Heart right ventricle (tissue), 16 donors: ENCODE measurements around the gene DNAJC4. TPM values are rescaled to one million over a fixed set of nuclear protein-coding genes. Genes with fewer than 3 reads are reported as not detected.

Experiments used
- ATAC-seq, 8 donors: fragments of 200-7000 bp; cut with Tn5 transposase; one replicate each; pipeline ENCODE4 v1.9.1; 2020; ENCODE audit warnings: mild to moderate bottlenecking in 8 of 8, moderate library complexity in 8 of 8, moderate number of reproducible peaks in 1 of 8
- DNase-seq, 2 donors: peaks; one replicate each; pipeline ENCODE4 v3.0.0-alpha.2; 2020
- H3K27ac ChIP-seq, 10 donors: fragments of 200-600 bp; sonication (generic) in 2 of 10; one replicate each; pipeline versions ENCODE4 v1.5.0 to v1.8.0; 2020 to 2022; ENCODE audit warnings: mild to moderate bottlenecking in 3 of 10
- H3K27me3 ChIP-seq, 7 donors: fragments of 200-600 bp; one replicate each; pipeline ENCODE4 v1.8.0; 2021 to 2022; ENCODE audit warnings: mild to moderate bottlenecking in 2 of 7
- H3K36me3 ChIP-seq, 9 donors: fragments of 200-600 bp; sonication (generic) in 1 of 9; one replicate each; pipeline versions ENCODE4 v1.5.0 to v1.8.0; 2020 to 2022; ENCODE audit warnings: mild to moderate bottlenecking in 2 of 9
- H3K4me1 ChIP-seq, 9 donors: fragments of 200-600 bp; sonication (generic) in 1 of 9; one replicate each; pipeline versions ENCODE4 v1.5.0 to v1.8.0; 2020 to 2022; ENCODE audit warnings: mild to moderate bottlenecking in 4 of 9
- H3K4me3 ChIP-seq, 10 donors: fragments of 200-600 bp; sonication (generic) in 2 of 10; one replicate each; pipeline versions ENCODE4 v1.5.0 to v1.8.0; 2020 to 2022; ENCODE audit warnings: mild to moderate bottlenecking in 7 of 10, moderate library complexity in 2 of 10
- H3K9me3 ChIP-seq, 11 donors: fragments of 200-600 bp in 10 of 11; sonication (generic) in 2 of 11; one replicate each; pipeline versions ENCODE4 v1.5.0 to v1.8.0; 2013 to 2022; ENCODE audit warnings: mild to moderate bottlenecking in 2 of 11, control low read depth in 1 of 11, moderate library complexity in 1 of 11
- WGBS, 2 donors: extraction: QIAGEN DNeasy Blood & Tissue Kit; methylation state at CpG; one replicate each; pipeline ENCODE4 v1.1.7; 2013; ENCODE audit warnings: inconsistent platforms in 1 of 2; 5-methylcytosine and 5-hydroxymethylcytosine counted together
- intact Hi-C, 10 donors: fragments of 100-400 bp; cut with DNase I; formaldehyde crosslinking; loops; one replicate each; pipeline versions ENCODE4 v1.11.1 to v1.14.2; 2022
- polyA plus RNA-seq, 2 donors: library from polyadenylated mRNA; stranded (reverse); fragments of 200-250 nt; gene quantifications; one replicate each; pipeline ENCODE4 v1.2.3, GENCODE V29; 2013
- total RNA-seq, 10 donors: library from RNA; stranded (reverse); fragmentation: NEBNext Ultra II Directional in 3 of 10; extraction: Animal tissue kit (Norgen Biotek cat#: 25700) in 3 of 10; gene quantifications; one replicate each; pipeline versions ENCODE4 v1.2.1 to v1.2.4, GENCODE V29; 2021 to 2023
- TF ChIP-seq, protein P1 (sequence below), 9 donors: fragments of 200-600 bp; sonication (generic) in 2 of 9; IDR thresholded peaks; one replicate each; pipeline versions ENCODE4 v1.5.0 to v1.8.0; 2021 to 2022; ENCODE audit warnings: antibody characterized with exemption in 9 of 9, mild to moderate bottlenecking in 5 of 9, moderate library complexity in 1 of 9
- donor health status: Arrhythmogenic right ventricular cardiomyopathy.
- donor health status: ischemic (EF 13 %, LVEDD 7.1; RV severe dilation, severe dysfunction).
- donor health status: healthy with polysubstance abuse.
- donor health status: DM: no; HTN: yes; CAD: no.
- donor health status: DM: no; HTN: no; CAD: no.
- donor health status: ischemic (EF 25% LVEDD 6.9; RV normal size, moderate dysfunction).
- donor health status: ischemic (EF 25% LVEDD 5.7; RV mildly dilated, moderate dysfunction).
- donor health status: healthy.
- donor health status: DM: yes; HTN: yes; CAD: no.
- donor health status: Ischemic cardiomyopathy.
- donor health status: ischemic (EF 35%, LVEDD 5.7; RV mildly dilated, moderate dysfunction).
- donor health status: nonischemic (EF 11% LVEDD 7.7; RV severe dilation, severe dysfunction).
- donor health status: DM: yes; HTN: yes; CAD: no.
- donor health status: PGD.
- donor health status: ischemic (EF 29% LVEDD 5.4; RV normal size, mild dysfunction).
- donor health status: nonischemic (EF 23%, LVEDD 6.1; RV moderate dilation, normal function).

DNAJC4 gene
- total and polyA plus RNA-seq, 12 donors, result 46.6 to 173 (median 52.0) TPM

DNA sequence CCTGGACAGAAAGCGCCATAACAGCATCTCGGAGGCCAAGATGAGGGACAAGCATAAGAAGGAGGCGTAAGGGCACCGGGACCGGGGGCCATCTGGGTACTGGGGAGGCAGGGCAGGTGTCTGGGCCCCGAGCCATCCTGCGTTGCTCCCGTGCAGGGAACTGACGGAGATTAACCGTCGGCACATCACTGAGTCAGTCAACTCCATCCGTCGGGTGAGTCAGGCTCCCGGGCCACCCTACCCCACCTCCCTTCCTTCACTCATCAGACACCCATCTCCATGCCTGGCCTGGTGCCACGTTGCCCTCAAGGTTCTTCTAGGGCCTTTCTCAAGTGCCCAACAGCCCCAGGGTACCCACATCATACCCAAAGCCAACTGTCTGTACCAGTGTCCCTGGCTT, 36.0 kb downstream of the DNAJC4 start:
- intact Hi-C loops, result loop anchor here in 3 of 10 donors (2.0 kb wide), 2 partner anchors 14 to 16 kb away; partner anchors contain the start of gene PLCB3 (in 1 of the 3)
- TF ChIP-seq, protein P1, sequence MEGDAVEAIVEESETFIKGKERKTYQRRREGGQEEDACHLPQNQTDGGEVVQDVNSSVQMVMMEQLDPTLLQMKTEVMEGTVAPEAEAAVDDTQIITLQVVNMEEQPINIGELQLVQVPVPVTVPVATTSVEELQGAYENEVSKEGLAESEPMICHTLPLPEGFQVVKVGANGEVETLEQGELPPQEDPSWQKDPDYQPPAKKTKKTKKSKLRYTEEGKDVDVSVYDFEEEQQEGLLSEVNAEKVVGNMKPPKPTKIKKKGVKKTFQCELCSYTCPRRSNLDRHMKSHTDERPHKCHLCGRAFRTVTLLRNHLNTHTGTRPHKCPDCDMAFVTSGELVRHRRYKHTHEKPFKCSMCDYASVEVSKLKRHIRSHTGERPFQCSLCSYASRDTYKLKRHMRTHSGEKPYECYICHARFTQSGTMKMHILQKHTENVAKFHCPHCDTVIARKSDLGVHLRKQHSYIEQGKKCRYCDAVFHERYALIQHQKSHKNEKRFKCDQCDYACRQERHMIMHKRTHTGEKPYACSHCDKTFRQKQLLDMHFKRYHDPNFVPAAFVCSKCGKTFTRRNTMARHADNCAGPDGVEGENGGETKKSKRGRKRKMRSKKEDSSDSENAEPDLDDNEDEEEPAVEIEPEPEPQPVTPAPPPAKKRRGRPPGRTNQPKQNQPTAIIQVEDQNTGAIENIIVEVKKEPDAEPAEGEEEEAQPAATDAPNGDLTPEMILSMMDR (IDR thresholded peaks at IDR 0.05), result no peak
- Histone ChIP-seq H3K27me3 (no peaks in the 10 kb centered on the region), H3K4me1 (peaks cover 18 to 33% (median 24%) of the 10 kb centered on the region in 9 donors), H3K36me3 (peaks cover 0 to 59% (median 23%) of the 10 kb centered on the region in 9 donors), H3K4me3 (no peak overlapping the region), H3K9me3 (no peaks in the 10 kb centered on the region), H3K27ac (peak overlapping the region in 3 of 10 donors; percentile 95 to 99 (median 99))
- no peak for ATAC-seq
- peak in 1 of 2 donors; percentile 9 for DNase-seq
- 91 to 92% methylated on average over 15 of the region's 15 CpGs for WGBS, 2 donors

DNA sequence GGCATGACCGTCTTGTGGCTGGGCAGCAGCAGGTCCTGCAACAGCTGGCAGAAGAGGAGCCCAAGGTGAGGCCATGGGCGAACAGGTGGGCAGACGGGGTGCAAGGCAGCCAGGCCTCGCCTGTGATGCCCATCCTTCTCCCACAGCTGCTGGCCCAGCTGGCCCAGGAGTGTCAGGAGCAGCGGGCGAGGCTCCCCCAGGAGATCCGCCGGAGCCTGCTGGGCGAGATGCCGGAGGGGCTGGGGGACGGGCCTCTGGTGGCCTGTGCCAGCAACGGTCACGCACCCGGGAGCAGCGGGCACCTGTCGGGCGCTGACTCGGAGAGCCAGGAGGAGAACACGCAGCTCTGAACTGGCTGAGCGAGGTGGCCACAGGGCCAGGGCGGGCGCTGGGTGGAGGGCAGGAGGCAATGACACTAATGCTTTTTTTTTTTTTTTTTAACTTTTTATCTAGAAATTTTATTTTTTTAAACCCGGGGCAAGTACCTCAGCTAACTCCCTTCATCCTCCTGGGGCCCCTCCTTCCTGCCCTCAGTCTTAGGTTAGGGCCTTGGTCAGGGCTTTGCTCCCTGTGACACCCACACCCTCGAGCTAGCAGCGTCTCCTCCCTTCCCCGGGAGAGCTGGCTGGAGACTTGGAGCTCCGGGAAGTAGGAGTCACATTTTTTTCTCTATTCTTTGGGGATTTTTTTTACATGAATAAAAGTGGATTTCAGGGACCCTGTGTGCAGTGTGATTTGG, 37.0 kb downstream of the DNAJC4 start:
- DNase-seq, result peak; percentile 31 to 51
- ATAC-seq, result no peak
- no peaks in the 10 kb centered on the region for H3K27me3 ChIP-seq
- H3K9me3 ChIP-seq, result no peaks in the 10 kb centered on the region
- peaks cover 18 to 43% (median 34%) of the 10 kb centered on the region in 9 donors for H3K4me1 ChIP-seq
- peaks cover 0 to 50% (median 16%) of the 10 kb centered on the region in 9 donors for H3K36me3 ChIP-seq
- intact Hi-C loops, result loop anchor here in 3 of 10 donors (2.0 kb wide), 2 partner anchors 15 to 17 kb away; partner anchors contain the start of gene PLCB3 (in 1 of the 3)
- peak overlapping the region; percentile 58 to 100 (median 98) for H3K27ac ChIP-seq
- H3K4me3 ChIP-seq, result peak overlapping the region in 3 of 10 donors; percentile 73 to 84 (median 83)
- TF ChIP-seq, protein P1 (IDR thresholded peaks at IDR 0.05), result no peak
- WGBS, 2 donors, result 76 to 84% methylated on average over 27 of the region's 27 CpGs

DNA sequence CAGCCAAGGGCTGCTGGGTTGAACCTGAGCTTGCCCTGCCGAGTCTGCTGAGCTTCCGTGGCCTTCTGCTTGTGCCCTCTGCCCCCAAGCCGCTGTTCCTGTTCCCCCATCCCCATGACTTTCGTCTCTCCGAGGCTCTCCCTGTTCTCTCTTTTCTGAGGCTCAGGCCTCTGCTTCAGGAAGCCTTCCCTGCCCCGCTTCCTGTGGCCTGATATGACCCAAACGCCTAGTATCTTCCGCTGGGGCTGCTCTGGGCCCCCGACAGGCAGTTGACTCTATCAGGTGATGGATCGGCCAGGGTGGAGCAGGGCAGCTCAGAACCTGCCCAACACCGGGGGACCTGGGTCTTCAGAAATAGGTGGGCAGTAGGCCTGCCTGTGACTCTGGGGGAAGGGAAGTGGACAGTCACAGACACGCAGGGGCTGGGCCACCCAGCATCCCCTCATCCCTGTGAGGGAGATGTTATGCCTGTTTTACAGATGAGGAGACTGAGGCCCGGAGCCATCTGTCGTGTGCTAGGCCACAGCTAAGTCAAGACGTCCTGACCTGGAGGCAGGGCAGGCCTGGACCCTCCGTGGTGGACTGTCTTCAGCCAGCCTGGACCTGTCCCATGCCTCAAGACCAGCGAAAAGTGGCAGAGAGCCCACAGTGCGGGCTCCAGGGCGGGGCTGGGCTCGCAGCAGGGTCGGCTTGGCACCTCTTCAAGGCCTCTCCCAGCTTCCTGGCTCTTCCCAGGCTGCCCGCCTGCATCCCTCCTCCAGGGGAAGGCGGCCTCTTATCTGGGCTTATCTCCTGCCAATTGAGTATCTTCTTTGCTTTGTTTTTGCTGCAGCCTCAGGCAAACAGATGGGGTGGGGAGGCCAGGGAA, 37.9 kb downstream of the DNAJC4 start:
- Histone ChIP-seq H3K36me3 (peaks cover 0 to 42% (median 9%) of the 10 kb centered on the region in 9 donors), H3K27ac (peak overlapping the region; percentile 58 to 100 (median 98)), H3K9me3 (no peaks in the 10 kb centered on the region), H3K4me3 (peak overlapping the region; percentile 63 to 90 (median 74)), H3K4me1 (peaks cover 18 to 49% (median 36%) of the 10 kb centered on the region in 9 donors), H3K27me3 (no peaks in the 10 kb centered on the region)
- DNase-seq (peak; percentile 58 to 74), ATAC-seq (peak in 2 of 8 donors; percentile 0)
- 31 to 36% methylated on average over 23 of the region's 23 CpGs for WGBS, 2 donors
- TF ChIP-seq, protein P1 (IDR thresholded peaks at IDR 0.05), result no peak
- intact Hi-C loops, result loop anchor here in 1 of 10 donors (1.0 to 2.0 kb wide), 2 partner anchors 17 to 64 kb away; partner anchors contain the start of gene PLCB3
